Endothelial cell of umbilical vein (primary cell): ENCODE data around the gene USP4. TPM values are rescaled to one million over a fixed set of nuclear protein-coding genes. Genes with fewer than 3 reads are reported as not detected.

Source experiments
- BruUV-seq: library from RNA; stranded (reverse); fragments of 400-500 nt; replicated peaks from 2 replicates; lab custom pipeline; 2021; lab: Mats Ljungman, UMichigan
- CTCF ChIA-PET: fragments of 300-600, 350-600 bp; sonication (Branson Sonifier 250); formaldehyde crosslinking; loops from one replicate; lab custom pipeline; 2021; ENCODE audit warnings: antibody characterized with exemption, inconsistent platforms; lab: Charles Lee
- POLR2A ChIA-PET: fragments of 300-600, 350-600 bp; sonication (Branson Sonifier 250); formaldehyde crosslinking; loops from one replicate; lab custom pipeline; 2021; ENCODE audit warnings: antibody characterized with exemption, inconsistent platforms; lab: Charles Lee
- DNase-seq: peaks from one replicate; pipeline ENCODE4 v3.0.0-alpha.2; 2011; ENCODE audit warnings: low read depth, low spot score
- FAIRE-seq: peaks from 2 replicates; lab custom pipeline; 2011; peaks lifted over from hg19 to GRCh38; lab: Jason Lieb, UNC
- H2AFZ ChIP-seq: 2 replicates; pipeline ENCODE4 v1.6.0; 2012; ENCODE audit warnings: low read depth, low read length, control low read depth, inconsistent platforms
- H3K27ac ChIP-seq: 2 replicates; pipeline ENCODE4 v1.5.1; 2011; ENCODE audit warnings: low read depth, mild to moderate bottlenecking, control low read depth, low read length, moderate library complexity; ENCODE audit not compliant: insufficient read depth
- H3K27me3 ChIP-seq, 2 experiments: 2 replicates each; pipeline versions ENCODE4 v1.6.0 to v1.6.1; 2011; ENCODE audit warnings: low read length in 2 of 2, mixed read lengths in 1 of 2; ENCODE audit not compliant: control insufficient read depth in 2 of 2, insufficient read depth in 2 of 2
- H3K36me3 ChIP-seq, 2 experiments: 2 replicates in 1 of 2; 3 replicates in 1 of 2; pipeline ENCODE4 v1.5.1; 2011; ENCODE audit warnings: low read length in 2 of 2, mild to moderate bottlenecking in 1 of 2, moderate library complexity in 1 of 2; ENCODE audit not compliant: control insufficient read depth in 2 of 2, insufficient read depth in 2 of 2; ENCODE audit errors: extremely low read depth in 1 of 2
- H3K4me1 ChIP-seq: 3 replicates; pipeline ENCODE4 v1.5.1; 2011; ENCODE audit warnings: mild to moderate bottlenecking, low read length; ENCODE audit not compliant: control insufficient read depth, insufficient read depth; ENCODE audit errors: extremely low read depth
- H3K4me2 ChIP-seq: 2 replicates; pipeline ENCODE4 v1.6.1; 2011; ENCODE audit warnings: low read length, control low read depth, mixed read lengths; ENCODE audit not compliant: insufficient read depth
- H3K4me3 ChIP-seq, 3 experiments: fragments of 200-600 bp in 1 of 3; sonication (generic), shearing (Covaris generic) in 1 of 3; replicated peaks in 1 of 3; 2 replicates each; pipeline ENCODE4 v1.5.1; 2011 to 2016; ENCODE audit warnings: control low read depth in 3 of 3, low read length in 3 of 3, mild to moderate bottlenecking in 2 of 3, inconsistent platforms in 1 of 3, low read depth in 1 of 3, moderate library complexity in 1 of 3; ENCODE audit not compliant: insufficient read depth in 1 of 3
- H3K79me2 ChIP-seq: 2 replicates; pipeline ENCODE4 v1.6.0; 2012; ENCODE audit warnings: low read length, inconsistent platforms; ENCODE audit not compliant: control insufficient read depth, insufficient read depth
- H3K9ac ChIP-seq: replicated peaks from 2 replicates; pipeline ENCODE3; 2011; ENCODE audit warnings: low read length, control low read depth; ENCODE audit not compliant: insufficient read depth; ENCODE audit errors: extremely low read depth
- H3K9me1 ChIP-seq: replicated peaks from 3 replicates; pipeline ENCODE4 v1.6.0; 2011; ENCODE audit warnings: mild to moderate bottlenecking, low read length; ENCODE audit not compliant: control insufficient read depth, insufficient read depth; ENCODE audit errors: extremely low read depth
- H3K9me3 ChIP-seq: replicated peaks from 2 replicates; pipeline ENCODE4 v1.5.1; 2012; ENCODE audit warnings: low read length, inconsistent platforms; ENCODE audit not compliant: control insufficient read depth, insufficient read depth
- H4K20me1 ChIP-seq: replicated peaks from 2 replicates; pipeline ENCODE3; 2011; ENCODE audit warnings: mild to moderate bottlenecking, low read length; ENCODE audit not compliant: control insufficient read depth, insufficient read depth; ENCODE audit errors: extremely low read depth
- EZH2 ChIP-seq: IDR thresholded peaks from 2 replicates; pipeline ENCODE4 v1.6.1; 2012; ENCODE audit warnings: borderline replicate concordance, low read depth, mild to moderate bottlenecking, moderate library complexity, low read length, inconsistent platforms; ENCODE audit not compliant: severe bottlenecking
- FOS ChIP-seq: IDR thresholded peaks from 2 replicates; pipeline ENCODE4 v1.6.1; 2011; ENCODE audit warnings: mild to moderate bottlenecking, low read length, moderate library complexity, borderline replicate concordance; ENCODE audit not compliant: insufficient read depth
- GATA2 ChIP-seq: IDR thresholded peaks from 2 replicates; pipeline ENCODE4 v1.7.0; 2011; ENCODE audit warnings: low read depth, mild to moderate bottlenecking, moderate library complexity, mixed read lengths, low read length; ENCODE audit not compliant: insufficient read length, insufficient read depth
- JUN ChIP-seq: IDR thresholded peaks from 2 replicates; pipeline ENCODE4 v1.6.1; 2011; ENCODE audit warnings: borderline replicate concordance, low read depth; ENCODE audit not compliant: insufficient read length, insufficient read depth
- MYC ChIP-seq: IDR thresholded peaks from one replicate; pipeline ENCODE4 v1.6.1; 2011; ENCODE audit warnings: mild to moderate bottlenecking, low read depth, low read length
- POLR2A ChIP-seq: IDR thresholded peaks from 2 replicates; pipeline ENCODE4 v1.6.1; 2012; ENCODE audit warnings: low read depth, mild to moderate bottlenecking, control low read depth, low read length
- POLR2AphosphoS5 ChIP-seq: IDR thresholded peaks from 2 replicates; pipeline ENCODE4 v1.6.1; 2012; ENCODE audit warnings: low read depth, mild to moderate bottlenecking, control low read depth, low read length, moderate library complexity; ENCODE audit not compliant: insufficient read depth
- dilution Hi-C: fragments of 300-500 bp; cut with MboI; formaldehyde crosslinking; loops from one replicate; pipeline ENCODE4 v1.15.0; 2019; ENCODE audit warnings: low sequenced_read_pairs; ENCODE audit not compliant: extremely low pct_ligation_motif_present
- intact Hi-C: fragments of 100-400 bp; cut with micrococcal nuclease; formaldehyde crosslinking; loops from one replicate; pipeline ENCODE4 v1.10.0; 2022
- polyA plus RNA-seq, 4 experiments: library from polyadenylated mRNA; depleted of rRNA in 3 of 4; stranded (reverse) in 3 of 4; unstranded in 1 of 4; fragments of >200 nt; gene quantifications; 2 replicates each; pipeline versions ENCODE4 v1.2.1 to v1.2.3, GENCODE V29; 2011 to 2012; ENCODE audit warnings: missing spikeins in 1 of 4
- total RNA-seq: library from RNA; stranded (reverse); gene quantifications from 2 replicates; pipeline ENCODE4 v1.2.3, GENCODE V29; 2021
- TF ChIP-seq, protein P1 (sequence below), 2 donors: IDR thresholded peaks; 1 replicate in 1 of 2; 2 replicates in 1 of 2; pipeline ENCODE4 v1.5.1; 2011; ENCODE audit warnings: low read length in 2 of 2, mild to moderate bottlenecking in 2 of 2, moderate library complexity in 2 of 2, control low read depth in 1 of 2, inconsistent platforms in 1 of 2, low read depth in 1 of 2; ENCODE audit not compliant: insufficient read depth in 1 of 2; ENCODE audit errors: extremely low read depth in 1 of 2
- TF ChIP-seq, protein P2 (sequence below): IDR thresholded peaks from 2 replicates; pipeline ENCODE4 v1.6.1; 2011; ENCODE audit not compliant: insufficient read depth, insufficient read length

USP4 gene
- total and polyA plus RNA-seq, 2 donors (not counting 3 experiments of a cell fraction or from before 2014, with no cell fraction given) = 39.1 to 61.3 TPM

DNA sequence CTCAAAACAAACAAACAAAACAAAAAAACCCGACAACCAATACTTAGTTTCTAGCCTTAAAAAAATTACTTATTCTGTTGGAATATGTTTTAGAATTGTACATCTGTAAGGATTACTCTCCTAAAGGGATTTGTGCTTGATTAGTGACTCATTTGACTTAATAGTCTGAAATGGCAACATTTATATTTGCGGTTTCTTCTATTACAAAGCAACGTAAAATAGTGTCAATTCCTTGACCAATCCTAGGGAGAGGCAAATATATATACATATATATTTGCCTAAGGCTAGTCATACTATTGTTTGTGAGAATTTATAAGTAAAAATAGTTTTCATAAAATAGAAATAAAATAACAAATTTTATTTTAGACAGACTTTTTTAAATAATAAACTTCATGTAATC lies 102.5 kb downstream of the USP4 start:
- Histone ChIP-seq H4K20me1 (no peaks in the 10 kb centered on the region), H3K9me3 (peaks cover 3% of the 10 kb centered on the region), H3K79me2 (no peaks in the 10 kb centered on the region), H3K9ac (no peak overlapping the region), H3K9me1 (no peaks in the 10 kb centered on the region), H2AFZ (no peak overlapping the region), H3K4me3 (no peak overlapping the region), H3K27me3 (no peaks in the 10 kb centered on the region), H3K27ac (no peak overlapping the region), H3K4me2 (no peak overlapping the region), H3K4me1 (no peaks in the 10 kb centered on the region), H3K36me3 (no peaks in the 10 kb centered on the region)
- FAIRE-seq = no peak
- intact Hi-C loops (no loop called here), dilution Hi-C loops (no loop called here)
- CTCF ChIA-PET = no interaction called here
- POLR2A ChIA-PET = no interaction called here
- TF ChIP-seq EZH2 (no peak), MYC (no peak), POLR2A (no peak), JUN (no peak), GATA2 (no peak), FOS (no peak), POLR2AphosphoS5 (no peak)
- TF ChIP-seq, protein P1, sequence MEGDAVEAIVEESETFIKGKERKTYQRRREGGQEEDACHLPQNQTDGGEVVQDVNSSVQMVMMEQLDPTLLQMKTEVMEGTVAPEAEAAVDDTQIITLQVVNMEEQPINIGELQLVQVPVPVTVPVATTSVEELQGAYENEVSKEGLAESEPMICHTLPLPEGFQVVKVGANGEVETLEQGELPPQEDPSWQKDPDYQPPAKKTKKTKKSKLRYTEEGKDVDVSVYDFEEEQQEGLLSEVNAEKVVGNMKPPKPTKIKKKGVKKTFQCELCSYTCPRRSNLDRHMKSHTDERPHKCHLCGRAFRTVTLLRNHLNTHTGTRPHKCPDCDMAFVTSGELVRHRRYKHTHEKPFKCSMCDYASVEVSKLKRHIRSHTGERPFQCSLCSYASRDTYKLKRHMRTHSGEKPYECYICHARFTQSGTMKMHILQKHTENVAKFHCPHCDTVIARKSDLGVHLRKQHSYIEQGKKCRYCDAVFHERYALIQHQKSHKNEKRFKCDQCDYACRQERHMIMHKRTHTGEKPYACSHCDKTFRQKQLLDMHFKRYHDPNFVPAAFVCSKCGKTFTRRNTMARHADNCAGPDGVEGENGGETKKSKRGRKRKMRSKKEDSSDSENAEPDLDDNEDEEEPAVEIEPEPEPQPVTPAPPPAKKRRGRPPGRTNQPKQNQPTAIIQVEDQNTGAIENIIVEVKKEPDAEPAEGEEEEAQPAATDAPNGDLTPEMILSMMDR (IDR thresholded peaks at IDR 0.05; ENCODE audit: extremely low read depth in 1 of 2, insufficient read depth in 1 of 2, low read depth in 1 of 2, low read length in 2 of 2) = no peak
- TF ChIP-seq, protein P2, sequence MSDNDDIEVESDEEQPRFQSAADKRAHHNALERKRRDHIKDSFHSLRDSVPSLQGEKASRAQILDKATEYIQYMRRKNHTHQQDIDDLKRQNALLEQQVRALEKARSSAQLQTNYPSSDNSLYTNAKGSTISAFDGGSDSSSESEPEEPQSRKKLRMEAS = no peak
- no TSS peak for BruUV-seq
- DNase-seq = no peak
